NCI-H128 (cell line): ENCODE measurements around the gene CPTP.

Experiments
- DNase-seq: peaks from one replicate; lab custom pipeline; 2025; ENCODE audit not compliant: unreplicated experiment; lab: John Stamatoyannopoulos, UW

CPTP gene

DNA sequence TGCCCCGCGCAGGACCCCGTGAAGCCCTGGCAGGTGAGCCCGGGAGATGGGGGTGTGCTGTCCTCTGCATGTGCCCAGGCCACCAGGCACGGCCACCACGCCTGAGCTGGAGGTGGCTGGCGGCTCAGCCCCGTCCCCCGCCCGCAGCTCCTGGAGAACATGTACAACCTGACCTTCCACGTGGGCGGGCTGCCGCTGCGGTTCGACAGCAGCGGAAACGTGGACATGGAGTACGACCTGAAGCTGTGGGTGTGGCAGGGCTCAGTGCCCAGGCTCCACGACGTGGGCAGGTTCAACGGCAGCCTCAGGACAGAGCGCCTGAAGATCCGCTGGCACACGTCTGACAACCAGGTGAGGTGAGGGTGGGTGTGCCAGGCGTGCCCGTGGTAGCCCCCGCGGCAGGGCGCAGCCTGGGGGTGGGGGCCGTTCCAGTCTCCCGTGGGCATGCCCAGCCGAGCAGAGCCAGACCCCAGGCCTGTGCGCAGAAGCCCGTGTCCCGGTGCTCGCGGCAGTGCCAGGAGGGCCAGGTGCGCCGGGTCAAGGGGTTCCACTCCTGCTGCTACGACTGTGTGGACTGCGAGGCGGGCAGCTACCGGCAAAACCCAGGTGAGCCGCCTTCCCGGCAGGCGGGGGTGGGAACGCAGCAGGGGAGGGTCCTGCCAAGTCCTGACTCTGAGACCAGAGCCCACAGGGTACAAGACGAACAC lies 8.3 kb downstream of the CPTP start:
- DNase-seq, result no peak

DNA sequence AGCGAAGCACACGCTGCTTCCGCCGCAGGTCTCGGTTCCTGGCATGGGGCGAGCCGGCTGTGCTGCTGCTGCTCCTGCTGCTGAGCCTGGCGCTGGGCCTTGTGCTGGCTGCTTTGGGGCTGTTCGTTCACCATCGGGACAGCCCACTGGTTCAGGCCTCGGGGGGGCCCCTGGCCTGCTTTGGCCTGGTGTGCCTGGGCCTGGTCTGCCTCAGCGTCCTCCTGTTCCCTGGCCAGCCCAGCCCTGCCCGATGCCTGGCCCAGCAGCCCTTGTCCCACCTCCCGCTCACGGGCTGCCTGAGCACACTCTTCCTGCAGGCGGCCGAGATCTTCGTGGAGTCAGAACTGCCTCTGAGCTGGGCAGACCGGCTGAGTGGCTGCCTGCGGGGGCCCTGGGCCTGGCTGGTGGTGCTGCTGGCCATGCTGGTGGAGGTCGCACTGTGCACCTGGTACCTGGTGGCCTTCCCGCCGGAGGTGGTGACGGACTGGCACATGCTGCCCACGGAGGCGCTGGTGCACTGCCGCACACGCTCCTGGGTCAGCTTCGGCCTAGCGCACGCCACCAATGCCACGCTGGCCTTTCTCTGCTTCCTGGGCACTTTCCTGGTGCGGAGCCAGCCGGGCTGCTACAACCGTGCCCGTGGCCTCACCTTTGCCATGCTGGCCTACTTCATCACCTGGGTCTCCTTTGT lies 9.1 kb downstream of the CPTP start:
- no peak for DNase-seq

- DNase-seq, result no peak
Observed at GRCh38 chr1:1334835-1335234, 10.2 kb downstream of the CPTP start.

GRCh38 chr1:1335283-1335682 lies 10.7 kb downstream of the CPTP start:
- no peak for DNase-seq

DNA sequence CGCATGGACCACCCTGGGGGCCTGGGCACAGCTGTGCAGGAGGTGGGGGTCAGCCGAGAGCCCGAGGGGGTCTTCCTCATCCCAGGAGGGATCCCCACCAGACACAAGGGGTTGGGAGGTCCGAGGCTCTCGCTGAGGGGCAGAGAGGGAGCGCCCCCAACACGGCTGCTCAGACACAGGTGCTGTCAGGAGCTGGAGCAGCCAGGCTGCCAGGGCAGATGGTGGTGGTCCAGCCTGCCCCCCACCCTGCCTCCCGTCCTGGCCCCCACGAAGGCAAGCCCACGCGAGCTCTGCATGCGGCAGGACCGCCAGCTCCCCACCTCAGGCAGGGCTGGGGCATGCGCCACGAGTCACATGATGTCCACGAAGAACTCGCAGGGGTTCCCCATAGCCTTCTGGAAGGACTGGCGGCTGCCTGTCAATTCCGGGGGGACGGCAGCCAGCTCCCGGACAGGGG lies 11.2 kb downstream of the CPTP start:
- DNase-seq, result no peak

DNA sequence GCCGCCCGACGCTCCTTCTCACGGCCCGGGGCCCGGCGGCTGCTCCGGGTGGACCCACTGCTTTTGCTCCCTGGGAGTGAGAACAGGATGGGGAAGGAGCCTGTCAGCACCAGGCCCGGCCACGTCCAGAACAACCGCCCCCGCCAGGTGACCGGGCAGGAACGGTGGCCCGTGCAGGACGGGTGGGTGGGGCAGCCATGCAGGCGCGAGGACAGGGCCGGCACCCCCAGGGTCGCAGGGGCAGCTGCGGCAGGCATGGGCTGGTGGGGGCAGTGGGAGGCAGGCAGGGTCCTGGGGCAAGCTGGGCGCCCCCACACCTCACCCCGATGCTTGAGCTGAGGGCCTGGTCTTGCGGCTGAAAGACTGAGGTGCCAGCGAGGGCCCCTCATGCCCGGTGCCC lies 11.8 kb downstream of the CPTP start:
- DNase-seq, result no peak

DNA sequence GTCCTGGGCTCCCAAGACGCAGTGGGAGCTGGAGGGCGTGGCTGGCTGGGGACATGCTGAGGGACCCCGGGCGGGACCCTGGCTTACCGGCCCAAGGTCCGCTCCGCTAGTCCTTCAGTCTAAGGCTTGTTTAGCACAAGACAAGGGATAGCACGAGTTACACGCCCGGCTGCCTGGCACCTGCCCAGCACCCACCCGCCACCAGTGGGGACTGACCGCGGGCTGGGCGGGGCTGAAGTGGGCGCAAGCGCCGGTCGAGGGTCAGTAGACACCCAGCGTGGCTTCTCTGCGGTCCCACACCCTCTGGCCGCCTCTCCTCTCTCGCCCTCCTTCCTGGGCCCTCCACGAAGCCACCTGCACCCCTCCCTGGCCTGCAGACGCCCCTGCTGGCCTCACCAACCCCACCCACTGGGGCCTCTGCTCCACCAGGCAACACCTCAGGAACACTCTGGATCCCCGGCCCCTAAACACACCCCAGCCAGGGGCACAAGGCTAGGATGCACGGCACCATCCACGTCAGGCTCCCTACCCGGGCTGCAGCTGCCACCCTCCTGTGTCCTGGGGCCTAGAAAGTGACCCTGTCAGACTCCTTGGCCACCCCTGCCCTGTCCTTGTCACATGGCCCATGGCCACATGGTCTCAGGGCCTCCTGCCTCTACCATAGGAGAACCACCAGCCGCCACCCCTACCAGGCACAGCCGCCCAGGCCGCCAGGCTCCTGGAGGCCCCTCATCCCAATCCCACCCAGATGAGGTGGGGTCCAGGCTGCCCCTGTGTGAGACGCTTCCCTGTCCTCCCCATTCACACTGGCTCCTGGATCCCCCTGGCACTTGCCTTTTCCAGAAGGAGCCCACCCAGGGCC lies 12.6 kb downstream of the CPTP start:
- no peak for DNase-seq

DNA sequence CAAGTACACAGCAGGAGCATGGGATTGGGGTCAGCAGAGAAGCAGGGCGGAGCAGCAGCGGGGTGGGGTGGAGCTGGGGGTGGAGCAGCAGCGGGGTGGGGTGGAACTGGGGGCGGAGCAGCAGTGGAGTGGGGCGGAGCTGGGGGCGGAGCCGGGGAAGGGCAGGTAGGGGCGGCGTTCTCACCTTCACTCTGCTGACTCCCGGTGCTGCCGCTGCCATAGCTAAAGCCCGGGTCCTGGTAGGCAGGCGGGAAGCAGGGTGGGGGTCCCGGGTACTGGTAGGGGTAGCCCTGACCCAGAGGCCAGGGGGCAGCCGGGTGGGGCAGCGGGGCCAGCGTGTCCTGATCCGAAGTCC lies 13.2 kb downstream of the CPTP start:
- DNase-seq, result no peak

DNA sequence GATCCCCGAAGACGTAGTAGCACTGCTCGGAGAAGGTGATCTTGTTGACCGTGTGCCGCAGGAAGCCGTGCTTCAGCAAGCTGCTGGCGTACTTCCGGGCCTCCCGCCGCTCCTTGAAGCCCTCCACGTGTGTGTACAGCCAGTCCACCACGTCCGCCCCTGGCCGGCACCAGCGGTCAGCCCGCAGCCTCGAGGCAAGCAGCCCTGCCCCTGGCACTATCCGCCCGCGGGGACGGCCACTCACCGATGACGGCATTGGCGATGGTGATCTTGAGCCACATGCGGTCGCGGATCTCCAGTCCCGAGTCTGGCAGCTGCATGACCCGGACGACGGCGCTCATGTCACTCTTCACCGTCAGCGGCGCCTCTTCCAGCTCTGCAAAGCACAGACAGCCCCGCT lies 13.7 kb downstream of the CPTP start:
- DNase-seq, result no peak

DNA sequence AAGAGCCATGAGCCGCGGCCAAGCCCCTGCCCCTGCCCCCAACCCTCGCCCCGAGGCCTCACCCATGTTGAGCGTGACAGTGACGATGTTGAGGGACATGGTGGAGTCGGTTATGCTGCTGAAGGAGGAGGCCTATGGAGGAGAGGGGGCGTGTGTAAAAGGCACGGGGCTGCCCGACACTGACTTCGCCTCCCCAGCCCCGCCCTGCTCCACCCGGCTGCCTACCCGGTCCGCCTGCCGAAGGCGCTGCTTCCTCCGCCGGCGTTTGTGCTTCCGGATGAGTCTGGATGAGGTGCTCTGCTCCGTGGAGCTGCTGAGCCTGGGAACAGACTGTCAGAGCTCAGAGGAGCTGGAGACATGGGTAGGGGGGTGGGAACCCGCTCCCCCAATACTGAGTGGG lies 15.6 kb downstream of the CPTP start:
- no peak for DNase-seq

GRCh38 chr1:1340791-1341548 lies 16.4 kb downstream of the CPTP start:
- DNase-seq, result no peak

DNA sequence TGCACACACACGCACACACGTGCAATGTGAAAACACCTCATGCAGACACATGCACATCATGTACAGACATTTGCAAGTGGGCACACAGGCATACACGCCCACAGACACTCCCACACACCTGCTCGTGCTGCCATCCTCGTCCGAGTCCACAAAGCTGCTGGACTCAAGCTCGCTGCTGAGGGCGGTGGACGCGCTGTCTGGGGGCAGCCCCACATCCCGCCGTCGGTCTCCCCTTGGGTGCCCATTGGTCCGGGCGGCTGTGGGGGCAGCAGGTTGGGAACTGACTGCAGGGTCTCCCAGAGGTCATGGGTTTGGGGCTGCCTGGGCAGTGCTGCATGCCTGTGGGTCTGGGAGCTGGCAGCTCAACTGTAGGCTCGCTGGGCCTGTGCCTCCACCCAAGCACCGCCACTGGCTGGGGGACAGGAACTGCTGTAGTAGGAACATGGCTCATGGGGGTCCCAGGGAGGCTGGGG lies 17.0 kb downstream of the CPTP start:
- no peak for DNase-seq

DNA sequence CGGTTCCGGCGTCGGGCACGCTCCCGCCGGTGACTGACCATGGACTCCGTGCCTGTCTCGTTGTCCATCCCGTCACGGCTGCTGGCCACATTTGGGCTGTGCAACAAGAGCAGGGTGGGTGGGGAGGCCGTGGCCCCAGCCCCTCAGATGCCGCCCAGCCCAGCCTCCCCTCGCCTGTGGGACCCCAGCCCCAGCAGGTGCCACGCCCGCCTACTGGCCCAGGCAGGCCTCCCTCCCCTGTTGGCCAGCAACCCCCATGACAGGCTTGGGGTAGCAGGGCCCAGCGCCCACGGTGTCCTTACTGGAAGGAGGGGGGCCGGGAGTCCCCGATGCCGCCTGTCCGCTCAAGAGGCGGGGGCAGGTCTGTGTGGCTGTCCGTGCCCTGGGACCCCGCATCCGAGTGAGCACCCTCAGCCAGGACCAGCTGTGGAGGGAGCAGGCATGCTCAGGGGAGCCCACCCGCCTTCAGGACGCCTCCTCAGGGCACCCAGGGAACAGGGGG lies 17.5 kb downstream of the CPTP start:
- DNase-seq, result no peak

DNA sequence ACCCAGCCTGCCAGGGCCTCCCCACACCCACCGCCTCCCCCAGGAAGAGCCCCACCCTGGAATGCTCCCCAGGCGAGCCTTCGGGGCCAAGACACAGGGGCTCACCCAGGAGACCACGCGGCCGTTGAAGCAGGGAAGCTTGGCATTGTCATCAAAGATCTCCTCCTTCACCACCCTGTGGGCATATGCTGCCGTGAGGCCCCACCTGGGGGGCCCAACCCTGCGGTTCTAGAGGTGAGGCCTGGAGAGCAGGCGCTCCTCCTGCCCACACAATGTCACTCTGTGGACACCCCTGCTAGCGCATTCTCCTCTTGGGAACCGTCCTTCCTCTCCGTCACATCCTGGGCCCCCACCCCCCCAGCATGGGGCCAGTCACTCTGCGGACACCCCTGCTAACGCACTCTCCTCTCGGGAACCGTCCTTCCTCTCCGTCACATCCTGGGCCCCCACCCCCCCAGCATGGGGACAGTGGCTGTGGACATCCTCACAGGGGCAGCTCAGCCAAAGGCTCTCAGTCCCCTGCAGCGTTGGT lies 18.0 kb downstream of the CPTP start:
- no peak for DNase-seq

DNA sequence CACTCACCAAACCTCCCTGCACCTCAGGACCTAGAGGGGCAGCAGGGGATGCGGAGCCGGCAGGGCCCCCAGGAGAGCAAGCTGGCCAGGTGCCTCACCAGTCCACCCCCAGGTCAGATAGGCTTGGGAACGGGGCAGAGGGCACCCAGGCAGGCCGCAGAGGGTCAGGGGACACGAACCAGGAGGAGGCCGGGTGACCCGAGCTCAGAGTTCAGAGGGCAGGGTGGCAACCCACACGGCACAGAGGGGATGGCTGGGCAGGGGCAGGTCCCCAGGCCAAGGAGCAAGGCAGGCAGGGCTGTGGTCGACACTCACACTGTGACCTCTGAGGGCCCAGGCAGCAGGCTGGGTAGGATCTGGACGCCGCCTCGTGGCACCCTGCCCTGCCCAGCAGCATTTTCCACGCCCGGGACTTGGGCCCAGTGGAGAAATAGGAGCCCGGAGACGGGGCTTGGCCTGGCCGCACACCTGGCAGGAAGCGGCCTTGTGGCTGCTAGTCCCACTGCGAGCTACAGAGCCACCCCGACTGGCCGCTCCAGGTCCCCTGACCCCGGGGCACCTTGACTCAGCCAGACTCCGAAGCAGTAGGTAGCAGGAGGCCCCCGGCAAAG lies 19.3 kb downstream of the CPTP start:
- no peak for DNase-seq

GRCh38 chr1:1344655-1345361 lies 20.2 kb downstream of the CPTP start:
- no peak for DNase-seq

- DNase-seq, result no peak
Observed at GRCh38 chr1:1345384-1345783, 20.8 kb downstream of the CPTP start.

- DNase-seq, result no peak
Observed at GRCh38 chr1:1345860-1346500, 21.4 kb downstream of the CPTP start.

DNA sequence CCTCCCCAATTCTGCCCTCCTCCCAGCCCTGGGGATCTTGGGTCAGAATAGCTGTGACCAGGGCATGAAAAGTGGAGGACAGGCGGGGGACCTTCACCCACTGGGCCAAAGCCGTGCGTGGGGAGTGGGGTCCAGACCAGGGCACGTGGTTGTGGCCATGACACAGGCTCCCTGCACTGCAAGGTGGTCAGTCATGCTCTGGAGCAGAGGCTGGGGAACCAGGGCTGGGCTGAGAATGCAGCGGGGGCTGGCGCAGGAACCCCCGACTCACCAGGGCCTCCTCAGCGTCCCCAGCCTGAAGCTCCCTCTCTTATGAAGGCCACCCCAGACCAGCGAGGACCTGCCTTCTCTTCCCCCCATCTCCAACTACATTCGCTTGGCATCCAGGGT lies 21.9 kb downstream of the CPTP start:
- DNase-seq, result no peak
